ENCODE measurements around the gene NAV1.

NAV1 gene

GRCh38 chr1:201503397-201504176, 35.3 kb upstream of the NAV1 start:
- peak; percentile 99 for DNase-seq

- DNase-seq = no peak
Measured at GRCh38 chr1:201504179-201504631, 34.7 kb upstream of the NAV1 start.

- no peak for DNase-seq
Measured at GRCh38 chr1:201504799-201505502, 34.0 kb upstream of the NAV1 start.

GRCh38 chr1:201505503-201505890, 33.4 kb upstream of the NAV1 start:
- peak; percentile 69 for DNase-seq

GRCh38 chr1:201506092-201506491, 32.8 kb upstream of the NAV1 start:
- DNase-seq = no peak

- peak; percentile 91 for DNase-seq
Measured at GRCh38 chr1:201506557-201507359, 32.2 kb upstream of the NAV1 start, which contains the start of gene CSRP1. CSRP1 (minus strand) TSS chr1:201507123; CDS start chr1:201496303, 10,820 bp downstream.

GRCh38 chr1:201507360-201507675, 31.6 kb upstream of the NAV1 start:
- DNase-seq = no peak

GRCh38 chr1:201508809-201509208, 30.1 kb upstream of the NAV1 start:
- peak; percentile 61 for DNase-seq

GRCh38 chr1:201509601-201510374, 29.1 kb upstream of the NAV1 start:
- no peak for DNase-seq

GRCh38 chr1:201510734-201511133, 28.2 kb upstream of the NAV1 start:
- no peak for DNase-seq

GRCh38 chr1:201511396-201511940, 27.5 kb upstream of the NAV1 start:
- DNase-seq = no peak

GRCh38 chr1:201511941-201512539, 26.9 kb upstream of the NAV1 start:
- no peak for DNase-seq

GRCh38 chr1:201513498-201514243, 25.3 kb upstream of the NAV1 start:
- DNase-seq = no peak

- no peak for DNase-seq
Measured at GRCh38 chr1:201514466-201514865, 24.5 kb upstream of the NAV1 start.

- DNase-seq = no peak
Measured at GRCh38 chr1:201515062-201515750, 23.7 kb upstream of the NAV1 start.

GRCh38 chr1:201515895-201516294, 23.0 kb upstream of the NAV1 start:
- DNase-seq = no peak

- DNase-seq = no peak
Measured at GRCh38 chr1:201516511-201517127, 22.3 kb upstream of the NAV1 start.

- DNase-seq = no peak
Measured at GRCh38 chr1:201517631-201518030, 21.3 kb upstream of the NAV1 start.

GRCh38 chr1:201518071-201518470, 20.9 kb upstream of the NAV1 start:
- no peak for DNase-seq
